ENCODE results near the gene ACSM4. TPM values are rescaled to one million over a fixed set of nuclear protein-coding genes. Genes with fewer than 3 reads are reported as not detected.
A peak's percentile ranks its signal among the peaks of the same experiment; 100 is the strongest.
"Not testable (repeated sequence)": the region's sequence is repeated elsewhere in the genome, so short reads cannot be mapped to it uniquely, and the experiment has no call there.

The ACSM4 gene
- total RNA-seq, 2 donors from 2014 or later, result not detected

GRCh38 chr12:7324176-7324575 lies 20.3 kb downstream of the ACSM4 start:
- H3K27me3 ChIP-seq, result no peaks in the 10 kb centered on the region
- H3K27ac ChIP-seq, result no peak overlapping the region
- ATAC-seq, result no peak
- H3K4me3 ChIP-seq, result no peak overlapping the region
- H3K9me3 ChIP-seq, result no peaks in the 10 kb centered on the region
- TF ChIP-seq POLR2A (IDR thresholded peaks at IDR 0.05), result no peak
- TF ChIP-seq CTCF (IDR thresholded peaks at IDR 0.05), result no peak
- H3K36me3 ChIP-seq (replicated peaks in 1 of 2; ENCODE audit: insufficient read depth in 1 of 2, low read depth in 2 of 2), result no peaks in the 10 kb centered on the region
- 78 to 79% methylated on average over 5 of the region's 5 CpGs for WGBS, 2 donors
- no peak for DNase-seq
- intact Hi-C loops (cut with DNase I), result no loop called here
- no peaks in the 10 kb centered on the region for H3K4me1 ChIP-seq

GRCh38 chr12:7327918-7328317 lies 24.0 kb downstream of the ACSM4 start:
- Histone ChIP-seq H3K27me3 (no peaks in the 10 kb centered on the region), H3K27ac (no peak overlapping the region), H3K9me3 (no peaks in the 10 kb centered on the region), H3K4me3 (no peak overlapping the region), H3K4me1 (no peaks in the 10 kb centered on the region), H3K36me3 (replicated peaks in 1 of 2; ENCODE audit: insufficient read depth in 1 of 2, low read depth in 2 of 2) (no peaks in the 10 kb centered on the region)
- 53 to 55% methylated on average over 7 of the region's 7 CpGs for WGBS, 2 donors
- DNase-seq, result no peak
- intact Hi-C loops (cut with DNase I), result no loop called here
- ATAC-seq, result no peak
- TF ChIP-seq CTCF (IDR thresholded peaks at IDR 0.05) (no peak), POLR2A (IDR thresholded peaks at IDR 0.05) (no peak)

GRCh38 chr12:7337790-7338189 lies 33.9 kb downstream of the ACSM4 start:
- intact Hi-C loops (cut with DNase I); H3K4me3 ChIP-seq; H3K27me3 ChIP-seq: not testable (repeated sequence)

GRCh38 chr12:7339675-7340074 lies 35.8 kb downstream of the ACSM4 start:
- H3K27ac ChIP-seq, result no peak overlapping the region
- H3K27me3 ChIP-seq, result no peaks in the 10 kb centered on the region
- WGBS, 2 donors, result 54 to 68% methylated on average over 1 of the region's 1 CpG
- intact Hi-C loops (cut with DNase I), result no loop called here
- DNase-seq (no peak), ATAC-seq (no peak)
- no peaks in the 10 kb centered on the region for H3K4me1 ChIP-seq
- H3K36me3 ChIP-seq (replicated peaks in 1 of 2; ENCODE audit: insufficient read depth in 1 of 2, low read depth in 2 of 2), result no peaks in the 10 kb centered on the region
- no peak overlapping the region for H3K4me3 ChIP-seq
- H3K9me3 ChIP-seq, result peaks cover 0 to 5% (median 0%) of the 10 kb centered on the region in 3 donors
- TF ChIP-seq POLR2A (IDR thresholded peaks at IDR 0.05) (no peak), CTCF (IDR thresholded peaks at IDR 0.05) (no peak)

More at GRCh38 chr12:7337790-7338189, 33.9 kb downstream of the ACSM4 start:
- H3K36me3 ChIP-seq (replicated peaks in 1 of 2; ENCODE audit: insufficient read depth in 1 of 2, low read depth in 2 of 2); H3K9me3 ChIP-seq; H3K4me1 ChIP-seq; ATAC-seq; H3K27ac ChIP-seq; DNase-seq: not testable (repeated sequence)
- WGBS, 2 donors, result 74 to 78% methylated on average over 5 of the region's 5 CpGs

- TF ChIP-seq CTCF (IDR thresholded peaks at IDR 0.05), result no peak
- TF ChIP-seq POLR2A (IDR thresholded peaks at IDR 0.05), result no peak
- Histone ChIP-seq H3K4me1 (no peaks in the 10 kb centered on the region), H3K27ac (no peak overlapping the region), H3K9me3 (peaks cover 0 to 6% (median 0%) of the 10 kb centered on the region in 3 donors), H3K27me3 (no peaks in the 10 kb centered on the region), H3K36me3 (replicated peaks in 1 of 2; ENCODE audit: insufficient read depth in 1 of 2, low read depth in 2 of 2) (no peaks in the 10 kb centered on the region), H3K4me3 (no peak overlapping the region)
- intact Hi-C loops (cut with DNase I), result no loop called here
- ATAC-seq (no peak), DNase-seq (peak in 1 of 4 donors; percentile 3)
Measured at GRCh38 chr12:7344833-7345606, 41.1 kb downstream of the ACSM4 start.

Measured in body of pancreas (tissue), 4 donors.